Kidney (tissue), 14 donors: Measurements from ENCODE around the gene DNAJB6. TPM values are rescaled to one million over a fixed set of nuclear protein-coding genes. Genes with fewer than 3 reads are reported as not detected.

Experiments
- DNase-seq, 5 donors: peaks; one replicate each; pipeline ENCODE4 v3.0.0-alpha.2; 2013 to 2020
- FAIRE-seq: peaks from 2 replicates; lab custom pipeline; 2012; peaks lifted over from hg19 to GRCh38; lab: Jason Lieb, UNC
- H3K27ac ChIP-seq, 2 donors: one replicate each; pipeline ENCODE4 v1.7.0; 2013; ENCODE audit warnings: low read depth in 2 of 2, low read length in 2 of 2, inconsistent platforms in 1 of 2
- H3K27me3 ChIP-seq: one replicate; pipeline ENCODE4 v1.7.1; 2013; ENCODE audit warnings: low read length, inconsistent platforms; ENCODE audit not compliant: control insufficient read depth, insufficient read depth
- H3K36me3 ChIP-seq, 3 donors: one replicate each; pipeline versions ENCODE4 v1.7.0 to v1.7.1; 2013; ENCODE audit warnings: low read length in 3 of 3, control low read depth in 1 of 3, inconsistent platforms in 1 of 3; ENCODE audit not compliant: insufficient read depth in 3 of 3, control insufficient read depth in 2 of 3
- H3K4me1 ChIP-seq, 3 donors: one replicate each; pipeline versions ENCODE4 v1.7.0 to v1.7.1; 2013; ENCODE audit warnings: low read length in 3 of 3, inconsistent platforms in 1 of 3, low read depth in 1 of 3; ENCODE audit not compliant: control insufficient read depth in 2 of 3, insufficient read depth in 2 of 3
- H3K4me3 ChIP-seq, 3 donors: one replicate each; pipeline versions ENCODE4 v1.7.0 to v1.8.1; 2013; ENCODE audit warnings: low read length in 3 of 3, control low read depth in 1 of 3, inconsistent platforms in 1 of 3
- H3K9ac ChIP-seq, 3 donors: one replicate each; pipeline versions ENCODE4 v1.7.0 to v1.7.1; 2013; ENCODE audit warnings: low read length in 3 of 3, control low read depth in 1 of 3, inconsistent platforms in 1 of 3
- H3K9me3 ChIP-seq, 3 donors: one replicate each; pipeline versions ENCODE4 v1.7.0 to v1.7.1; 2013; ENCODE audit warnings: low read length in 3 of 3, control low read depth in 1 of 3, inconsistent platforms in 1 of 3; ENCODE audit not compliant: control insufficient read depth in 2 of 3, insufficient read depth in 1 of 3
- CTCF ChIP-seq: IDR thresholded peaks from 3 replicates; pipeline ENCODE4 v1.5.1; 2012; ENCODE audit warnings: mild to moderate bottlenecking, moderate library complexity, borderline replicate concordance; ENCODE audit not compliant: insufficient read depth; ENCODE audit errors: extremely low read depth
- intact Hi-C: fragments of 100-400 bp; cut with DNase I; formaldehyde crosslinking; loops from one replicate; pipeline ENCODE4 v1.11.1; 2022
- polyA plus RNA-seq: library from polyadenylated mRNA; stranded (reverse); fragments of 350-450 nt; fragmentation: Illumina TruSeq; extraction: RNeasy Lipid Tissue Mini Kit (QIAGEN cat#74804); gene quantifications from one replicate; pipeline ENCODE4 v1.2.3, GENCODE V29; 2014; ENCODE audit warnings: low read depth, low replicate concordance; ENCODE audit not compliant: insufficient read depth
- total RNA-seq: library from RNA; stranded (reverse); fragmentation: NEBNext Ultra II Directional; extraction: Animal tissue kit (Norgen Biotek cat#: 25700); gene quantifications from one replicate; pipeline ENCODE4 v1.2.1, GENCODE V29; 2021
- donor health status: control.
- donor health status: control.
- donor health status: control.
- donor health status: control.
- donor health status: control.
- donor health status: DM: yes; HTN: yes; CAD: no.
- donor health status: Normal renal cell carcinoma (clear cell type).

DNAJB6 gene
- total and polyA plus RNA-seq, 2 donors from 2014 or later = 74.5 to 86.8 TPM

- DNase-seq = peak in 1 of 5 donors; percentile 29
- FAIRE-seq = no peak
- intact Hi-C loops = no loop called here
These were observed 104.2 kb downstream of the DNAJB6 start for GRCh38 chr7:157441023-157441399.

GRCh38 chr7:157442456-157442855 lies 105.7 kb downstream of the DNAJB6 start:
- Histone ChIP-seq H3K27me3 (no peaks in the 10 kb centered on the region), H3K9ac (no peak overlapping the region), H3K36me3 (no peaks in the 10 kb centered on the region), H3K4me3 (no peak overlapping the region), H3K9me3 (no peaks in the 10 kb centered on the region), H3K4me1 (no peaks in the 10 kb centered on the region), H3K27ac (no peak overlapping the region)
- intact Hi-C loops = no loop called here
- DNase-seq = peak in 1 of 5 donors; percentile 65
- FAIRE-seq = no peak
- TF ChIP-seq CTCF = no peak

More at GRCh38 chr7:157441023-157441399, 104.2 kb downstream of the DNAJB6 start:
- H3K27ac ChIP-seq = no peak overlapping the region
- H3K4me1 ChIP-seq = no peaks in the 10 kb centered on the region
- H3K36me3 ChIP-seq = no peaks in the 10 kb centered on the region
- H3K27me3 ChIP-seq = no peaks in the 10 kb centered on the region
- no peak overlapping the region for H3K4me3 ChIP-seq
- no peak overlapping the region for H3K9ac ChIP-seq
- no peak for TF ChIP-seq CTCF
- H3K9me3 ChIP-seq = no peaks in the 10 kb centered on the region

GRCh38 chr7:157442993-157443831 lies 106.4 kb downstream of the DNAJB6 start:
- Histone ChIP-seq H3K9me3 (no peaks in the 10 kb centered on the region), H3K36me3 (no peaks in the 10 kb centered on the region), H3K27ac (no peak overlapping the region), H3K27me3 (no peaks in the 10 kb centered on the region), H3K4me3 (no peak overlapping the region), H3K4me1 (no peaks in the 10 kb centered on the region), H3K9ac (no peak overlapping the region)
- no peak for TF ChIP-seq CTCF
- no peak for FAIRE-seq
- intact Hi-C loops = no loop called here
- DNase-seq = peak in 2 of 5 donors; percentile 21 to 64
